Heart right ventricle (tissue), 16 donors: Measurements from ENCODE around the gene DENND2A. TPM values are rescaled to one million over a fixed set of nuclear protein-coding genes. Genes with fewer than 3 reads are reported as not detected.
A peak's percentile ranks its signal among the peaks of the same experiment; 100 is the strongest.

ENCODE experiments used
- ATAC-seq, 8 donors: fragments of 200-7000 bp; cut with Tn5 transposase; one replicate each; pipeline ENCODE4 v1.9.1; 2020; ENCODE audit warnings: mild to moderate bottlenecking in 8 of 8, moderate library complexity in 8 of 8, moderate number of reproducible peaks in 1 of 8
- DNase-seq, 2 donors: peaks; one replicate each; pipeline ENCODE4 v3.0.0-alpha.2; 2020
- H3K27ac ChIP-seq, 10 donors: fragments of 200-600 bp; sonication (generic) in 2 of 10; one replicate each; pipeline versions ENCODE4 v1.5.0 to v1.8.0; 2020 to 2022; ENCODE audit warnings: mild to moderate bottlenecking in 3 of 10
- H3K27me3 ChIP-seq, 7 donors: fragments of 200-600 bp; one replicate each; pipeline ENCODE4 v1.8.0; 2021 to 2022; ENCODE audit warnings: mild to moderate bottlenecking in 2 of 7
- H3K36me3 ChIP-seq, 9 donors: fragments of 200-600 bp; sonication (generic) in 1 of 9; one replicate each; pipeline versions ENCODE4 v1.5.0 to v1.8.0; 2020 to 2022; ENCODE audit warnings: mild to moderate bottlenecking in 2 of 9
- H3K4me1 ChIP-seq, 9 donors: fragments of 200-600 bp; sonication (generic) in 1 of 9; one replicate each; pipeline versions ENCODE4 v1.5.0 to v1.8.0; 2020 to 2022; ENCODE audit warnings: mild to moderate bottlenecking in 4 of 9
- H3K4me3 ChIP-seq, 10 donors: fragments of 200-600 bp; sonication (generic) in 2 of 10; one replicate each; pipeline versions ENCODE4 v1.5.0 to v1.8.0; 2020 to 2022; ENCODE audit warnings: mild to moderate bottlenecking in 7 of 10, moderate library complexity in 2 of 10
- H3K9me3 ChIP-seq, 11 donors: fragments of 200-600 bp in 10 of 11; sonication (generic) in 2 of 11; one replicate each; pipeline versions ENCODE4 v1.5.0 to v1.8.0; 2013 to 2022; ENCODE audit warnings: mild to moderate bottlenecking in 2 of 11, control low read depth in 1 of 11, moderate library complexity in 1 of 11
- CTCF ChIP-seq, 9 donors: fragments of 200-600 bp; sonication (generic) in 2 of 9; IDR thresholded peaks; one replicate each; pipeline versions ENCODE4 v1.5.0 to v1.8.0; 2021 to 2022; ENCODE audit warnings: antibody characterized with exemption in 9 of 9, mild to moderate bottlenecking in 5 of 9, moderate library complexity in 1 of 9
- WGBS, 2 donors: extraction: QIAGEN DNeasy Blood & Tissue Kit; methylation state at CpG; one replicate each; pipeline ENCODE4 v1.1.7; 2013; ENCODE audit warnings: inconsistent platforms in 1 of 2; 5-methylcytosine and 5-hydroxymethylcytosine counted together
- intact Hi-C, 10 donors: fragments of 100-400 bp; cut with DNase I; formaldehyde crosslinking; loops; one replicate each; pipeline versions ENCODE4 v1.11.1 to v1.14.2; 2022
- polyA plus RNA-seq, 2 donors: library from polyadenylated mRNA; stranded (reverse); fragments of 200-250 nt; gene quantifications; one replicate each; pipeline ENCODE4 v1.2.3, GENCODE V29; 2013
- total RNA-seq, 10 donors: library from RNA; stranded (reverse); fragmentation: NEBNext Ultra II Directional in 3 of 10; extraction: Animal tissue kit (Norgen Biotek cat#: 25700) in 3 of 10; gene quantifications; one replicate each; pipeline versions ENCODE4 v1.2.1 to v1.2.4, GENCODE V29; 2021 to 2023
- donor health status: Arrhythmogenic right ventricular cardiomyopathy.
- donor health status: ischemic (EF 13 %, LVEDD 7.1; RV severe dilation, severe dysfunction).
- donor health status: healthy with polysubstance abuse.
- donor health status: DM: no; HTN: yes; CAD: no.
- donor health status: DM: no; HTN: no; CAD: no.
- donor health status: ischemic (EF 25% LVEDD 6.9; RV normal size, moderate dysfunction).
- donor health status: ischemic (EF 25% LVEDD 5.7; RV mildly dilated, moderate dysfunction).
- donor health status: healthy.
- donor health status: DM: yes; HTN: yes; CAD: no.
- donor health status: Ischemic cardiomyopathy.
- donor health status: ischemic (EF 35%, LVEDD 5.7; RV mildly dilated, moderate dysfunction).
- donor health status: nonischemic (EF 11% LVEDD 7.7; RV severe dilation, severe dysfunction).
- donor health status: DM: yes; HTN: yes; CAD: no.
- donor health status: PGD.
- donor health status: ischemic (EF 29% LVEDD 5.4; RV normal size, mild dysfunction).
- donor health status: nonischemic (EF 23%, LVEDD 6.1; RV moderate dilation, normal function).

DENND2A gene
- total and polyA plus RNA-seq, 12 donors: 3.8 to 16.9 (median 9.8) TPM

DNA sequence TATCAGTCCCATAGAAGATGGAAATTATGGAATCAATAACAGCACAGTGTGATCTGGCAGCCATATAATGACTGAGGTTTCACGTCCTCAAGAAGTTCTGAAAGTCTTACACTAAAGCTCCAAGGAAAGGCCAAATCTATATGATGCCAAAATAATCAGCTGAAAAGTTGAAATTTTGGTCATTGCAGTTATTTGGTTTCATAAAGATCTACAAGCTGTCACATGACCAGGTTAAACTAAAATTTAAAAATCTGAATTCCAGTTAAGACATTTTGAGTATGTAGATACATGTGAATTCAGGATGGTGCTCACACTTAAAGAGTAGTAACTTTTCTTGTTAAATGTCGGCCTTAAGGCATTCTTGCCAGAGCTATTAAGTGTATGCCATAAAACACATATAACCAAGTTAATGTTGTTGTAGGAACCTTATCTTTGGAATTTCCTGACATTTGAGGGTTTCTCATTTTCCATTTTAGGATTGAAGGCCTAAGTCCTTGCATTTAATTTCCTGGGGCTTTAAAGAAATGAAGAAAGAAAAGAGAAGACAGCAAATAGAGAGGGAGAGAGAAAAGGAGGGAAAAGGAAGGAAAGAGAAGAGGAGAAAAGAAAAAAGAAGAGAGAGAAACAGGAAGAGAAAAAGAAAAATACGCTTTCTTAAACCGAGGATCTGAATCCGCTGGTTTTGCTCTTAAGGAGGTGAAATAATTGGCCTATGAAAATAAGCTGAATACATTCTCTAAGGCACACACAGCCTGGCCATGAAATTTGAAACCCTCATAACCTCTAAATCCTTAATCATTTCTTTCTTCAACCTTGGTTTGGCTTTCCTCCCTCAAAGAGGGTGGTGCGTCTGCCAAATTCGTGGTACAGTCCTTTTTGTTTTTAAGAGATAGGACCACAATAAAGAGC lies 43.8 kb downstream of the DENND2A start:
- H3K9me3 ChIP-seq: no peaks in the 10 kb centered on the region
- 62 to 69% methylated on average over 7 of the region's 7 CpGs for WGBS, 2 donors
- DNase-seq: no peak
- no peak overlapping the region for H3K4me3 ChIP-seq
- TF ChIP-seq CTCF (IDR thresholded peaks at IDR 0.05): no peak
- peak overlapping the region in 8 of 10 donors; percentile 10 to 72 (median 55) for H3K27ac ChIP-seq
- ATAC-seq: peak in 3 of 8 donors; percentile 10 to 39 (median 31)
- peaks cover 0 to 48% (median 11%) of the 10 kb centered on the region in 9 donors for H3K4me1 ChIP-seq
- H3K36me3 ChIP-seq: peaks cover 0 to 24% (median 0%) of the 10 kb centered on the region in 9 donors
- no peaks in the 10 kb centered on the region for H3K27me3 ChIP-seq
- intact Hi-C loops: loop anchor here in 6 of 10 donors (5.0 to 10.0 kb wide), 2 partner anchors 41 to 48 kb away; partner anchors contain the start of gene DENND2A (in 2 of the 6)

DNA sequence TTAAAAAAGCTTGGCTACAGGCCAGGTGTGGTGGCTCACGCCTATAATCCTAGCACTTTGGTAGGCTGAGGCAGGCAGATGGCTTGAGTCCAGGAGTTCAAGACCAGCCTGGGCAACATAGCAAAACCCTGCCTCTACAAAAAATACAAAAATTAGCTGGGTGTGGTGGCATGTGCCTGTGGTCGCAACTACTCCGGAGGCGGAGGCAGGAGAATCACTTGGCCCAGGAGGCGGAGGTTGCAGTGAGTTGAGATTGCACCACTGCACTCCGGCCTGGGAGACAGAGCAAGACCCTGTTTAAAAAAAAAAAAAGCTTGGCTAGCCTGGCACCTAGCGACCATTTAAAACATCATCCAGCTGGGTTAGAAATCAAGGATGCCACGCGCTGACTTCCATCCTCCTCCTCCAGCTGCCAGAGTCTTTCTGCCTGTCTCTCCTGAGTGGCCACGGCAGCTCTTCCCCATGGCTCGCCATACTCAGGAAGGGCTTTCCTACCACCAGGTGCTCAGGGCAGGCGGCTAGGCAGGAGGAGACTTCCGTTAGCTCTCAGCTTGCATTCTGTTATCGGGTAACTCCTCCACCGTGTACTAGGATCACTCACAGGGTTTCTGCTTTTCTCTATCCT lies 45.0 kb downstream of the DENND2A start:
- Histone ChIP-seq H3K4me1 (peaks cover 0 to 46% (median 11%) of the 10 kb centered on the region in 9 donors), H3K27ac (peak overlapping the region in 5 of 10 donors; percentile 52 to 72 (median 59)), H3K4me3 (no peak overlapping the region), H3K27me3 (no peaks in the 10 kb centered on the region), H3K36me3 (peaks cover 0 to 12% (median 0%) of the 10 kb centered on the region in 9 donors), H3K9me3 (no peaks in the 10 kb centered on the region)
- peak in 1 of 2 donors; percentile 20 for DNase-seq
- 77 to 81% methylated on average over 15 of the region's 15 CpGs for WGBS, 2 donors
- no peak for TF ChIP-seq CTCF (IDR thresholded peaks at IDR 0.05)
- intact Hi-C loops: loop anchor here in 6 of 10 donors (5.0 to 10.0 kb wide), 2 partner anchors 42 to 49 kb away; partner anchors contain the start of gene DENND2A (in 2 of the 6)
- peak in 1 of 8 donors; percentile 14 for ATAC-seq

GRCh38 chr7:140594131-140594691 lies 46.4 kb downstream of the DENND2A start:
- peak; percentile 44 to 73 for DNase-seq
- H3K4me3 ChIP-seq: no peak overlapping the region
- 64 to 72% methylated on average over 13 of the region's 13 CpGs for WGBS, 2 donors
- intact Hi-C loops: loop anchor here in 2 of 10 donors (5.0 to 10.0 kb wide), 2 partner anchors 51 to 52 kb away; partner anchors contain the start of gene DENND2A (in 2 of the 2)
- no peaks in the 10 kb centered on the region for H3K9me3 ChIP-seq
- H3K27me3 ChIP-seq: no peaks in the 10 kb centered on the region
- ATAC-seq: peak; percentile 55 to 92 (median 80)
- peak overlapping the region in 4 of 10 donors; percentile 37 to 72 (median 47) for H3K27ac ChIP-seq
- H3K36me3 ChIP-seq: peaks cover 0 to 3% (median 0%) of the 10 kb centered on the region in 9 donors
- H3K4me1 ChIP-seq: peaks cover 0 to 46% (median 11%) of the 10 kb centered on the region in 9 donors
- TF ChIP-seq CTCF (IDR thresholded peaks at IDR 0.05): no peak

- Histone ChIP-seq H3K27me3 (no peaks in the 10 kb centered on the region), H3K9me3 (no peaks in the 10 kb centered on the region), H3K27ac (peak overlapping the region in 4 of 10 donors; percentile 37 to 52 (median 47)), H3K36me3 (peaks cover 0 to 3% (median 0%) of the 10 kb centered on the region in 9 donors), H3K4me3 (no peak overlapping the region), H3K4me1 (peaks cover 0 to 46% (median 11%) of the 10 kb centered on the region in 9 donors)
- 90 to 95% methylated on average over 4 of the region's 4 CpGs for WGBS, 2 donors
- intact Hi-C loops: loop anchor here in 2 of 10 donors (5.0 to 10.0 kb wide), 2 partner anchors 51 kb away; partner anchors contain the start of gene DENND2A (in 2 of the 2)
- no peak for TF ChIP-seq CTCF (IDR thresholded peaks at IDR 0.05)
- ATAC-seq (no peak), DNase-seq (no peak)
Observed at GRCh38 chr7:140593672-140593982, 47.0 kb downstream of the DENND2A start.
